ENCODE measurements around the gene PRR11.

DNA sequence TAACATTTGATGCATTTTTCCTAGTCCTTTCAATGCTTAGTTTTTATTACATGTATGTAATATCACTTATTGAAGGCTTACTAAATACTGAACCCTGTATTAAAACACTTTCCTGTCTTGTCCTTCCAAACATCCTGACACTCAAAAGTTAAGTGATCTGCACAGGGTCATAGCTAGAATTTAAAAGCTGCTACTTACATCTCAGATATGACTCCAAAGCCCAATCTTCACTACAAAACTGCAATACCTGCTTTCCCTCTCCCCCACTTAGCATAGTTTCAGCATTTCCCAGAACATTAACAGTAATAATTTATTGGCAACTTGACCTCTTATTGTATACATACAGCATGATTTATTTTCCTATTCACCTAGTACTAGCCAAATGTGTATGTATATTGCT, 44.6 kb upstream of the PRR11 start:
- TF ChIP-seq, protein P1, sequence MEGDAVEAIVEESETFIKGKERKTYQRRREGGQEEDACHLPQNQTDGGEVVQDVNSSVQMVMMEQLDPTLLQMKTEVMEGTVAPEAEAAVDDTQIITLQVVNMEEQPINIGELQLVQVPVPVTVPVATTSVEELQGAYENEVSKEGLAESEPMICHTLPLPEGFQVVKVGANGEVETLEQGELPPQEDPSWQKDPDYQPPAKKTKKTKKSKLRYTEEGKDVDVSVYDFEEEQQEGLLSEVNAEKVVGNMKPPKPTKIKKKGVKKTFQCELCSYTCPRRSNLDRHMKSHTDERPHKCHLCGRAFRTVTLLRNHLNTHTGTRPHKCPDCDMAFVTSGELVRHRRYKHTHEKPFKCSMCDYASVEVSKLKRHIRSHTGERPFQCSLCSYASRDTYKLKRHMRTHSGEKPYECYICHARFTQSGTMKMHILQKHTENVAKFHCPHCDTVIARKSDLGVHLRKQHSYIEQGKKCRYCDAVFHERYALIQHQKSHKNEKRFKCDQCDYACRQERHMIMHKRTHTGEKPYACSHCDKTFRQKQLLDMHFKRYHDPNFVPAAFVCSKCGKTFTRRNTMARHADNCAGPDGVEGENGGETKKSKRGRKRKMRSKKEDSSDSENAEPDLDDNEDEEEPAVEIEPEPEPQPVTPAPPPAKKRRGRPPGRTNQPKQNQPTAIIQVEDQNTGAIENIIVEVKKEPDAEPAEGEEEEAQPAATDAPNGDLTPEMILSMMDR (IDR thresholded peaks at IDR 0.05), result no peak
- TF ChIP-seq POLR2A (IDR thresholded peaks at IDR 0.05), result no peak
